GM19025 (cell line): ENCODE measurements around the gene CA9.
A peak's percentile ranks its signal among the peaks of the same experiment; 100 is the strongest.

Source experiments
- ATAC-seq: cut with Tn5 transposase; IDR thresholded peaks from one replicate; pipeline ENCODE4 v1.9.1; 2021; ENCODE audit warnings: mild to moderate bottlenecking, low read depth, moderate library complexity; ENCODE audit not compliant: unreplicated experiment

The CA9 gene

GRCh38 chr9:35651956-35652828 lies 21.5 kb upstream of the CA9 start:
- ATAC-seq, result no peak

GRCh38 chr9:35652829-35653209 lies 20.9 kb upstream of the CA9 start:
- ATAC-seq, result no peak

DNA sequence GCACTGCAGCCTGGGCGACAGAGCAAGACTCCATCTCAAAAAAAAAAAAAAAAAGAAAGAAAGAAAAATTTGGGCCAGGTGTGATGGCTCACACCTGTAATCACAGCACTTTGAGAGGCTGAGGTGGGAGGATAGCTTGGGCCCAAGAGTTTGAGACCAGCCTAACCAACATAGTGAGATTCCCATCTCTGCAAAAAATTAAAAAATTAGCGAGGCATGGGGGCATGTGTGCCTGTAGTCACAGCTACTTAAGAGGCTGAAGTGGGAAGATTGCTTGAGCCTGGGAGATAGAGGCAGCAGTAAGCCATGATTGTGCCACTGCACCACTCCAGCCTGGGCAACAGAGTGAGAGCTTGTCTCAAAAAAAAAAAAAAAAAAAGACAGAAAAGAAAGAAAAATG lies 20.1 kb upstream of the CA9 start:
- ATAC-seq, result no peak

DNA sequence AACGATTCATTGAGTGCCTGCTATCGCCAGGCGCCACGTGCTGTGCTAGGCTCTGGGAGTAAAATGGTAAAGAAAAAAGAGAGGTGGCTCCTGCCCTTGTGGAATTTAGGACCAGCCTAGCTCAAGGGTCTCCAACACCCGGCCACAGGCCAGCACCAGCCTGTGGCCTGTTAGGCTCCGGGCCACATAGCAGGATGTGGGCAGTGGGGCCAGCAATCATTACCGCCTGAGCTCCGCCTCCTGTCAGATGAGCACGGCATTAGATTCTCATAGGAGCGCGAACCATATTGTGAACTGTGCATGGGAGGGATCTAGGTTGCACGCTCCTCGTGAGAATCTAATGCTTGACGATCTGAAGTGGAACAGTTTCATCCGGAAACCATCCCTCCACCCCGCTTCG lies 17.4 kb upstream of the CA9 start:
- no peak for ATAC-seq

- no peak for ATAC-seq
These were observed 16.7 kb upstream of the CA9 start for GRCh38 chr9:35656831-35657545.

DNA sequence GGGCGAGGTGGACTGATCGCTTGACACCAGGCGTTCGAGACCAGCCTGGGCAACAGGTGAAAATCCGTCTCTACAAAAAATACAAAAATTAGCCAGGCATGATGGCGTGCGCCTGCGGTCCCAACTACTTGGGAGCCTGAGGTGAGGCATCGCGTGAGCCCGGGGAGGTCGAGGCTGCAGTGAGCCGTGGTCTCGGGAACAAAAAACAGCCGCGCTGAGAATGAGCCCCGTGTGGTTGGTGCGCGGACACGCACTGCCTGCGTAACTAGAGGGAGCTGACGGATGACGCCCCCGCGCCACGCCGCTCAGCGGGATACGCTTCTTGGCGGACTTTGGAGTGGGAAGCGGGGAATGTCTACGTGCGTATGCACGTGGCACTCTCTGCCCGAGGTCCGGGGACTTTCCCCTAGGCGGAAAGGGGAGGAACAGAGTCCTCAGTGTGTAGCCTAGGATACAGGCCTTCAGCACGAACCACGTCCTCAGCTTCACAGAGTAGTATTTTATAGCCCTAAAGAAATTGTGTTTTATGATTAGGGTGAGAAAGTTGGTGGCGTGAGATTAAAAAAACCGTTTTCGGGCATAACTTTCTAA lies 16.1 kb upstream of the CA9 start, which contains the start of gene RMRP:
TSS of gene RMRP (minus strand) at position 474 of the 591 bp plus-strand sequence.
- peak; percentile 86 for ATAC-seq

DNA sequence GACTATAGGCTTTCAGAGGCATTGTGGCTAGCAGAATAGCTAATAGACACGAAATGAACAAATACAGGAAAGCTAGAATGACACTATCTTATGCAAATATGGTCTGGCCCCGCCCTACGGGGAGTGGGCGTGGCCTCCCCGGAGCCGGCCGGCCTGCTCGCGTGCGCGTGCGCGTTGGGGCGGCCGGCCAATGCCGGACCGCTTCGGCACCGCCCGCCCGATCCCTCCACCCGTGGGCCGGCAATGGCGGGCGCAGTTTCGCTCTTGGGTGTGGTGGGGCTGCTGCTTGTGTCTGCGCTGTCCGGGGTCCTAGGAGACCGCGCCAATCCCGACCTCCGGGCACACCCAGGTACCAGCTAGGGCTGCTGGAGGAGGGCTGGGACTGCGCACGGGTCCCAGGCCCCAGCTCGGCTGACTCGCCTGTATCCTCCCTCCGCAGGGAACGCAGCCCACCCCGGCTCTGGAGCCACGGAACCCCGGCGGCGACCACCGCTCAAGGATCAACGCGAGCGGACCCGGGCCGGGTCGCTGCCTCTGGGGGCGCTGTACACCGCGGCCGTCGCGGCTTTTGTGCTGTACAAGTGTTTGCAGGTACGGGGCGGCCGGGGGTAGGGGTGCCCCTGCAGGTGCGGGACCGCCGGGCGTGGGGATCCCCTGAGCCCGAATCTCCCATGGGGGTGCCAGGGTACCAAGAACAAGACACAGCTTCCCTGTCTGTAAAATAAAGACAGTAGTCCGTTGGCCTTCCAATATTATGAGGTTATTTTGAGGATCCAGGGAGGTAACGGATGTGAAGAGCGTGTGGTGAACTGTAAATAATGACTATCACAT lies 15.4 kb upstream of the CA9 start, which contains the start of gene CCDC107:
TSS of gene CCDC107 (plus strand) at position 156 of the 831 bp plus-strand sequence. CDS start at position 244, 88 bp downstream.
- peak; percentile 54 for ATAC-seq

DNA sequence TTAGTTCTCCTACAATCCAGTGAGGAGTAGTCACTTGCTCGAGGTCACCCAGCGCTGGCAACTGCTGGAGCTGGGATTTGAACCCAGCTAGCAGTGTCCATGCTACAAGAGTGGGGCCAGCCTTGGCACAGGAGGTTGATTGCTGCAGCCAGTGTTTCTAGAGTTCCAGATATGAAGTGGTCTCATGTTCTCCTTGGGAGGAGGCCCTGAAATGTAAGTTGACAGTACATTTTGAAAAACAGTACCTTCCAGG lies 14.8 kb upstream of the CA9 start:
- ATAC-seq, result no peak

DNA sequence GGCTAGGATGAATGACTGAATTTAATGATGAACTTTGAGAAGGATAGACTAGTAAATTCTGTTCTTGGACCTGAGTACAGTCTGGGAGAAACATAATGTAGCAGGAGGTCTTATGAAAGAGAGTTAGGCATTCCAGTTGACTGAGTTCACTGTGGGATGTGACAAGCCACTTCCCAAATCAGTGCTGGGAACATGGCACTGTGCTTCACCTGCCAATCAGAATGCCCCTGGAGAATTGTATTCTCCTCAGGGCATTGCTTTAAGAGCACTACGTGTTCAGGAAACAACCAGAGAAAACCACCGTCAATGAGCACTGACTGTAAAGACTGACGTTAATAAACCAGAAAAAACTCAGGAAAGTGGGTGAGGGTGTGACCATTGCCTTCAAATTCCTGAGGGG lies 14.4 kb upstream of the CA9 start:
- ATAC-seq, result no peak

DNA sequence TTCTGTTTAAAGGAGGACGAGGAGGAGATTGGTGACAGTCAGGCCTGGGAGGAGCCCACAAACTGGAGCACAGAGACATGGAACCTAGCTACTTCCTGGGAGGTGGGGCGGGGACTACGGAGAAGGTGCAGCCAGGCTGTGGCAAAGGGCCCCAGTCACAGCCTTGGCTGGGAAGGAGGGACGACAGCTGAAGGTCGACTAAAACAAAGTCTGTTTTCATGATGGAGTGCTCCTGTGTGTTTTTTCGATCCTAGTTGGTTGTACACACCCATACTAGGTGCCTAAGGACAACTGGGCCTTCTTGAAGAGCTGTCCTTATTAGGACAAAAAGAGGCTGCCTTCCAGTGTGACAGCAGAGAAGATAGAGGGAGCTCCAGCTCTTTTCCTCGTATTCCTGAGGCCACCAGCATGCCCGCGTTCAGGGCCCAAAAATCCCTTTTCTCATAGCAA lies 12.7 kb upstream of the CA9 start:
- no peak for ATAC-seq

- no peak for ATAC-seq
These were observed 11.9 kb upstream of the CA9 start for GRCh38 chr9:35661756-35662350.

GRCh38 chr9:35662437-35662836 lies 11.3 kb upstream of the CA9 start:
- ATAC-seq, result no peak

DNA sequence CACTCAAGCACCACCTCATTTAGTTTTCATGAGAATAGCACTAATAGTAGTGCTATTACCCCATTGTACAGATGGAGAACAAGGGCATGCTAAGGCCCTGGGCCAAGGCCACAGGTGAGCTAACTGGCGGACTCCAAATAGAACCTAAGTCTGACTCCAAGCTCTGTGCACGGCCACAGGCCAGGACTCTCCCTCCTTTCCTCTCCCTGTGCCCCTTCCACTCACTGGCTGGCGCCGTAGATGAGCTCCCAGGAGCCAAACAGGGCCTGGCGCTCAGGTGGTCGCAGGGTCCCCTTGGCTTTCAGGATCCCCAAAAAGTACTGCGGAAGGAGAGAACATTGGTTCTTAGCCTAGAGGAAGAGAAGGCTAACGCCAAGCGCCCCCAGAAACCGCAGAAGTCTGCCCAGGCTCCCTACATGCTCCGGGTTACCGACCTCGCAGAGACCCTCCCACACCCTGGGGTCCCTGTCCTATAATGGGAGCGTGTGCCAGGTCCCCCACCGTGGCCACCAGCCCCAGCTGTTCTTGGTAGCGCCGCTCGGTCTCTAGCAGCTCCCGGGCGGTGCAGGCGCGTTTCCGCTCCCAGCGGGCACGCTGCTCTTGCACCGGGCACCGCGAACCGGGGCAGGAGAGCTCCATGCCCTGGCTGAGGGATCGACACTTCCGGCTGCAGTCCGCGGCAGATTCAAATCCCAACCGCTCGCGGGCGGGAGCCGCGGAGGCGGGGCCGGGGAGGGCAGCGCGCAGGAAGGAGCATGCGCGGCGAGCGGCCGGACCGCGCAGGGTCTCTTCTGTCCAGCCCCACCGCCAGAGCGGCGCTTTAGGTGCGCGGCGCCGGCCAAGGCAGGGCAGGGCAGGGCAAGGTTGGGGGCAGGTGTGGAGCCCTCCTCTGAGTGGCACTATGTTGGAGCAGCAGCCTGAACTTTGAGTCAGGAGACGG lies 8.9 kb upstream of the CA9 start, which contains the start of gene ARHGEF39:
TSS of gene ARHGEF39 (minus strand) at position 665 of the 940 bp plus-strand sequence. CDS start at position 639, 26 bp downstream.
- peak; percentile 81 for ATAC-seq

GRCh38 chr9:35665471-35665818 lies 8.3 kb upstream of the CA9 start:
- no peak for ATAC-seq

GRCh38 chr9:35666045-35666444 lies 7.7 kb upstream of the CA9 start:
- ATAC-seq, result no peak

- no peak for ATAC-seq
These were observed 7.2 kb upstream of the CA9 start for GRCh38 chr9:35666549-35666948.

DNA sequence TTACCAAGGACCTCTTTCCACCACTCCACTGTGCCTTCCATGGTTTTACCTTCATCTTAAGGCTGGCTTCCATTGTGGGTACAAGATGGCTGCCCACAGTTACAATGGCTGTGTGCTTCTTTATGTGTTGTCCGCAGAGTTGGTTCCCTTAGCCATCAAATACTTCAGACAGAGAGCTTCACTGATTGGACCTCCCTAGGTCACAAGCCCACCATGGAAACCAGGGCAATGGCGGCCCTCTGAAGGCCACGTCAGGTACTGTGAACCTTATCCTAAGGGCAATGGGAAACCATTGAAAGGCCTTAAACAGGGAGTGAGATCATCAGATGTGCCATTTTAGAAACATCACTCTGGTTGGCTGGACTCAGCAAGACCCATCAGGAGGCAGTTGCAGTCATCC lies 5.8 kb upstream of the CA9 start:
- no peak for ATAC-seq

GRCh38 chr9:35669331-35670145 lies 4.2 kb upstream of the CA9 start:
- no peak for ATAC-seq
